Mammary epithelial cell (primary cell): ENCODE measurements around the gene RAB11FIP4.

Source experiments
- EZH2 ChIP-seq: IDR thresholded peaks from 2 replicates; pipeline ENCODE4 v1.6.1; 2012; ENCODE audit warnings: low read length, inconsistent platforms, borderline replicate concordance
- TF ChIP-seq, protein P1 (sequence below), 2 donors: IDR thresholded peaks in 1 of 2; conservative IDR thresholded peaks in 1 of 2; 2 replicates each; pipeline ENCODE4 v1.5.1; 2011 to 2012; ENCODE audit warnings: inconsistent platforms in 2 of 2, low read length in 2 of 2, mild to moderate bottlenecking in 2 of 2, control low read depth in 1 of 2, low read depth in 1 of 2; ENCODE audit not compliant: insufficient read depth in 1 of 2; ENCODE audit errors: extremely low read depth in 1 of 2

- TF ChIP-seq, protein P1, sequence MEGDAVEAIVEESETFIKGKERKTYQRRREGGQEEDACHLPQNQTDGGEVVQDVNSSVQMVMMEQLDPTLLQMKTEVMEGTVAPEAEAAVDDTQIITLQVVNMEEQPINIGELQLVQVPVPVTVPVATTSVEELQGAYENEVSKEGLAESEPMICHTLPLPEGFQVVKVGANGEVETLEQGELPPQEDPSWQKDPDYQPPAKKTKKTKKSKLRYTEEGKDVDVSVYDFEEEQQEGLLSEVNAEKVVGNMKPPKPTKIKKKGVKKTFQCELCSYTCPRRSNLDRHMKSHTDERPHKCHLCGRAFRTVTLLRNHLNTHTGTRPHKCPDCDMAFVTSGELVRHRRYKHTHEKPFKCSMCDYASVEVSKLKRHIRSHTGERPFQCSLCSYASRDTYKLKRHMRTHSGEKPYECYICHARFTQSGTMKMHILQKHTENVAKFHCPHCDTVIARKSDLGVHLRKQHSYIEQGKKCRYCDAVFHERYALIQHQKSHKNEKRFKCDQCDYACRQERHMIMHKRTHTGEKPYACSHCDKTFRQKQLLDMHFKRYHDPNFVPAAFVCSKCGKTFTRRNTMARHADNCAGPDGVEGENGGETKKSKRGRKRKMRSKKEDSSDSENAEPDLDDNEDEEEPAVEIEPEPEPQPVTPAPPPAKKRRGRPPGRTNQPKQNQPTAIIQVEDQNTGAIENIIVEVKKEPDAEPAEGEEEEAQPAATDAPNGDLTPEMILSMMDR (conservative IDR thresholded peaks at IDR 0.05 in 1 of 2, IDR thresholded peaks at IDR 0.05 in 1 of 2; ENCODE audit: extremely low read depth in 1 of 2, insufficient read depth in 1 of 2, low read depth in 1 of 2, low read length in 2 of 2): no peak
- no peak for TF ChIP-seq EZH2
Observed at GRCh38 chr17:31460226-31460721, 68.8 kb downstream of the RAB11FIP4 start.
